ENCODE results near the gene LTB4R2.

Gene LTB4R2

DNA sequence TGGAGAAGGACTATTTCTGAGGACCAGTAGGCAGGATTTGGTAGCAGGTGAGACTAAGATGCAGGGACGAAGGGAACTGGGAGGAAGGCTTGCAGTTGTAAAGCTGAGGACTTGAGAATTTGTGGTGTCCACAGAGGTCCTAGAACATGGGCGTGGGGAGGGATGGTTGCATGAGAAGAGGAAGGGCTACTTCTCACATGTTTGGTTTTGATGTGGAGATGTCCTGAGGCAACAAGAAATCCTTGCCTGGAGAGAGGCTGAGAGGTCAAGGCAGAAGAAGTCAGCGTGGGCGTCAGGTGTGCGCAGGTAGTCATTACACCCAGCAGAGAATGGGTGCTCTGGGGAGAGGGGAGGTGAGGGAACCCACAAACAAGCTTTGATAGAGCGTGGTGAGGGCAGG is 32.9 kb upstream of the LTB4R2 start:
- DNase-seq (ENCODE audit: low spot score), result no peak

DNA sequence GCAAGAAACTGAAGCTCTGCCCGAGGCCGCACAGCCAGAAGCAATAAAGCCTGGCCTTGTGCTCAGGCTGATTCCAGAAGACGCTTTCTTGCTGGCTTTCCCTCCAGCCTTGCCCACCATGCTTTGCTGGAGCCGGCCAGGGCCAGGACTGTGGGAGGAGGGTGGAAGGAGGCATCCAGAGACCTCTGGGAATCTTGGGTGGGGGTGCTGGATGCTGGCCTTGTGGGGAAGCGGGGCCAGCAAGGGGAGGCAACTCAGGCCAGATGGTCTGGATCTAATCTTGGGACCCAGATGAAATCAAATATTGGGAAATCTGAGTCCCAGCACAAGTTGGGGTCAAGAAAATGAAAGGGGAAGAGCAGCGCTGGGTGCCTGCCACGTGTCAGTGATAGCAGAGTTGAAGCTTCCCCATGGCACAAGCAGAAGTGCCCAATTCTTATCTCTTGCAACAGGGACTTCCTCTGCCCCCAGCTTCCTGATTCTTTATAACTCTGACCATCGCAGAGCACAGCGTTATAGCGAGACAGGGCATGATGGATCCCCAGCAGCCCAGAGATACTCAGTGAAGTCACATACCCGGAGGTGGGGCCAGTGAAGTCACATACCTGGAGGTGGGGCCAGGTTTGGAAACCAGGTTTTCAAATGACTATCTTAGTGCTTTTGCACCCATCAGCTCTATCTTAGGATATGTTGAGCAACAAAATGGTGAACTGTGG is 32.2 kb upstream of the LTB4R2 start:
- DNase-seq (ENCODE audit: low spot score), result no peak

DNA sequence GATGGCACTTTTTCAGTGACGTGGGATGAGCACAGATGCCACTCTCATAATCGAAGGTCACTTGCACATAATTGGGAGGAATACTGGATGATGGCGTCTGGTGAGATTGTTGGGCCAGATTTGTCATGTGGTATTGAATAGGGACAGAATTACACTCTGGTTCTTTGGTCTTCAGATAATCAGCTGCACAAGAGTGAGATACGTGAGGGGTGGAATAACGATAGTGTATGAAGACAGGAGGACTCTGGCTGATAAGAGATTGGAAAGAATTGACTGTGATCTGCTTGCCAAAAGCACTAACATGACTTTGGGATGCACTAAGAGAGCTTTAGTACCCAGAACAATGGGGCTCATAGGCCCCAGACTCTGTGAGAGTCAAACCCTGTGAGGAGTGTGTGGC is 31.5 kb upstream of the LTB4R2 start:
- DNase-seq (ENCODE audit: low spot score), result no peak

DNA sequence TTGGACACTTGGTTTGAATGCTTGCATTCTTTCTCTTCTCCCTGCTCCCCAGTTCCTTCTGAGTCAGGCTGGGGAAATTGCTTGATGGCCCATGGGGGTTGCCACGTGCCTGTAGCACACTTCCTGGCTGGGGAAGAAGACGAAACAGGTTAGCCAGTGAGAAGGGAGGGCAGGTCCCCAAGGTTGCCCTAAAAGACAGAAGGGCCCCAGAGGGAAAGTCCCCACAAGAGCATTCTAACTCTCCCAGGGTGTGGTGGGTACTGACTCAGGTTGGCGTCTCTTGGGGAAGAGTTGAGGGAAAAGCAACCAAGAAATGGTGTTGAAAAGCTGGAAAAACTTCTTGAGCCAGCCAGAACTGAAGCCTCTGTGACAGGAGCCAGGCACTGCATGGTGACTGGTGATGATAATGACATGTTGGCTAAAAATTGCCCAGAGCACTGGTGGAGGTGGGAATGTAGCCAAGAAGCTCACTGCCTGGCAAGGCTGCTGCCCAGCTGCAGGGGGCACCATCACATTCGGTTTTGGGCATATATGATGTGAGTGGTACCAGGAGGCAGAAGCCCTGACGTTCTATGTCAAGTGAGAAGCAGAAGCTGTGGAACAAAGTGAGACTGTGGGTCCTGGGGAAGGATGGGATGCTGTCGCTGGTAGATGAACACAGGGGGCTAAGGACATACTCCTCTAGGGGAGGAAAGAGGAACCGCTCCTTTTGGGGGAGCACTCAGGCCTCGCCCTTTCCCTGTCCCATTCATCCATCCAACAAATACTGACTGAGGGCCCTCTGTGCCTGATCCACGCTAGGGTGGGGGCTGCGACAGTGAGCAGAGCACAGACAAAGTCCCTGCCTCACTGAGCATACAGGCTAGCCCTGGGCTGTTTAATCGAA is 30.4 kb upstream of the LTB4R2 start:
- no peak for DNase-seq (ENCODE audit: low spot score)

DNA sequence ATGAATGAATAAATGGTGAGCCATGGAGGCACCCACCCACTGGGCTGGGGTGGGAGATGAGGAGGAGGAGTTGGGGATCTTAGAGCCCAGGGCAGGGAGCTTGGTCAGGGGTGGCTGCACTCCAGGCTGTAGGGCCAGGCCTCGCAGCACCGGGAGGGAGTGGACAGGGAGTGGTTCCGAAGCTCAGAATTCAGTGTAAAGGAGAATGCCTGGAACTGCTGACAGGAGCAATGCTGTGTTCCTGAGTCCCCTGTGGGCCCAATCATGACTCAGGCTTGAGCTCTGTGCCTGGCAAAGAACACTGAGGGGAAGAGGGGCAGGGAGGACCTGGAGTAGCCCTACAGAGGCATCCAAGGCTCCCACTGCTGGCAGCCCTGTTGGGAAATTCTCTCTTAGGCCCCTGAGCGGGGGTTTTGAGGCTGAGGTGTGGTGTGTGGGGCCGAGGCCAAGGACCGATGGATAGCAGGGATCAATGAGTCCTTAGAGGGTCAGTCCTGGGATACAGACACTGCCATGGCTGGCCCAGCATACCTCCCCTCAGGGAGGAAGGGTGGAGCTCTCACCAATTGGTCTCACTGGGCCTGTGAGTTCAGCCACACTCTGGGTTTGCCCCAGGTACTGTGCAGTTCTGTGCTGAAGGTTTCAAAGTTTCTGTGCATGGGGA is 29.0 kb upstream of the LTB4R2 start:
- no peak for DNase-seq (ENCODE audit: low spot score)

DNA sequence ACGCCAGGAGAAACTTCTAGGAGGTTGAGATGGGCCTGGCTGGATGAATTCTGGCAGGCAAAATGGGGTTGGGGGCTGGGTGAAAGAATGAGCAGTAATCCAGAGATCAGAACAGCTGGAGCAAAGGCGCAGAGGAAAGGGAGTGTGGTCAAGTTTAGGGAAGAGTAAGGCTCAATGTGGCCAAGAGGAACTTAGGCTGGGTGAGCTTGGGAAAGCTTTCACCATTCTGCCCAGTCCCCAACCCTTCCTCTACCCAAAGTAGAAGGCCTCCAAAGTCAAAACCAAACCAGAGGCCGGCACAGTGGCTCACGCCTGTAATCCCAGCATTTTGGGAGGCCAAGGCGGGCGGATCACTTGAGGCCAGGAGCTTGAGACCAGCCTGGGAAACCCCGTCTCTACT is 28.3 kb upstream of the LTB4R2 start:
- no peak for DNase-seq (ENCODE audit: low spot score)

DNA sequence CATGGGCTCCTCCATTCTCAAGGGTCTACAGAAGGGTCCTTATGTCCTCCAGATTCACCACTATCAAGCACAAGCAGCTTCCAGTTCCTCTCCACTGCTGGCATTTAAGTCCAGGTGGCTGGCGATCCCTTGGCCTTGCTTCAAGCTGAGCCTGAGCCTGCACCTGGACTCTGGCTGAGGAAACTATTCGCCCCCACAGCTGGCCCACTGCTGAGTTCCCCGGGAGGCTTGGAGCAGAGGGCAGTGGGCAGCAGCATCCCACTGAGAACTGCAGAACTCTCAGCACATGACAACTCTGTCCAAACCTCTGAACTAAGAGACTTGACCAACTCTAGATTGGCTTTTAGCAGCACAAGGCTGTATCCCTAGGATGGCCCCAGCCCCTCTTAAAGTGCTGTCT is 27.2 kb upstream of the LTB4R2 start:
- DNase-seq (ENCODE audit: low spot score), result no peak

DNA sequence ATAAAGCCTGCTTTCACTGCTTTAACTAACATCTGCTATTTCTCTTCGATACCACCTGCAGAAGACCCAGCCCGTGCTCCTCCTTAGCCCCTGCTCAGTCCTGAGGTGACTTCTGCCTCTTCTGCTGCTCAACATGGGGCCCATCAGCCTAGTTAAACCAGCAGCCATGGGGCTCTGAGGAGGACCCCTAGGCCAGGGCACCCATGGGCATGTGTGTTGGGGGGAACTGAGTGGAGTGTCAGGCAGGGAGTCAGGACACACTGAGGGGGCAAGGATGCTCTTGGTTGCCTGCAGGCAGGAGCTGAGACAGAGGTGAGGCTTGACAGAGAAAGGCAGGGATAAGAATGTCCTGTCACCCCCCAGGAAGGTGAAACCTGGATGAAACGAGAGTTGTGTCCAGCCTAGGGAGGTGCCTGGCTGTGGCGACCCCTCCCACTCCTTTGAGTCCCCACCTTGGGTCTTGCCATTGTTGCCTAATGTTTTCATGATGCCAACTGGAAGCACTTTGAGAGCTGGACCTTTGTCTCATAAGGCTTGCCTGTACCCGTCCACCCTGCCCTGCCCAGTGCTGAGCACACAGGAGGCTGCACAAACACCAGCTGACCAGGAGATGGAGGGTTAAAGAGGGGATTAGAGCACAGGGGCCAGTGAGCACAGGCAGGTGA is 26.0 kb upstream of the LTB4R2 start:
- no peak for DNase-seq (ENCODE audit: low spot score)

DNA sequence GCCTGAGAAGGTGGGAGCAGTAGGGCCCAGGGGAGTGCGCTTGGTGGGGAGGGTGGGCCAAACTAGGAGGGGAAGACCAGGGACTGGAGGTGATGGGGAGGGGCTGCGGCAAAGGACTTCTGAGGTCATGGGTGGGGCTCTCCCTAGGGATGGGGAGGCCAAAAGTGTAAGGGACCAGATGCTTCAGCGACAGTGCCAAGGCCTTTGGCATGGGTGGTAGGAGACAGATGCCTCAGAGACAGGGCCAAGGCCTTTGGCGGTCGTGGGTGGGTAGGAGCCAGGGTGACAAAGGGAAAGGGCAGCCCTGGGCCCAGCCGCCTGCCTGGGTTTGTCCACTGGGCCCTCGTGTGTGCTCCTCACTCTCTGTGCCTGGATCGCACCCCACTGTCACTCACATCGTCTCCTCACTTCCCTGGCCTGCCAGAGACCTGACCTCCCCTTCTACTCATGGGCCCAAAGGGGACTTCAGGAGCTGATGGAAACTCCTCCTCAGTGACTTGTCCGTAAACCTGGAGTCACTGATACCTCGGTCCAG is 25.4 kb upstream of the LTB4R2 start:
- no peak for DNase-seq (ENCODE audit: low spot score)

DNA sequence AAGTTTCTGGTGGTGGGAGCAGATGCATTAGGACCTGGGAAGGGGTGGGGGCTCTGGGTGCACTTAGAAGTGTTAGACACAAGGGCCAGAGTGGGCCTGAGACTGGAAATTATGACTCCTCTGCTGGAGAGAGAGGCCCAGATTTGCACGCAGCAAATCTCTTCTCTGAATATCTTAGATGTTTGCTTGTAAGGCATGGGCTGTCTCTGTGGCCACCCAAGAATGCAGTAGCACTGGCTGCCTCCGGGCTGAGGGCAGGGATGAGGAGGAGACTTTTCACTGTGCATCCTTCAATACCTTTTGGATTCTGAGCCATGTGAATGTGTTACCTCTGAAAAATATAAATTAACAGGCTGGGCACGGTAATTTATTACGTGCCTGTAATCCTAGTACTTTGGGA is 24.6 kb upstream of the LTB4R2 start:
- DNase-seq (ENCODE audit: low spot score), result no peak

DNA sequence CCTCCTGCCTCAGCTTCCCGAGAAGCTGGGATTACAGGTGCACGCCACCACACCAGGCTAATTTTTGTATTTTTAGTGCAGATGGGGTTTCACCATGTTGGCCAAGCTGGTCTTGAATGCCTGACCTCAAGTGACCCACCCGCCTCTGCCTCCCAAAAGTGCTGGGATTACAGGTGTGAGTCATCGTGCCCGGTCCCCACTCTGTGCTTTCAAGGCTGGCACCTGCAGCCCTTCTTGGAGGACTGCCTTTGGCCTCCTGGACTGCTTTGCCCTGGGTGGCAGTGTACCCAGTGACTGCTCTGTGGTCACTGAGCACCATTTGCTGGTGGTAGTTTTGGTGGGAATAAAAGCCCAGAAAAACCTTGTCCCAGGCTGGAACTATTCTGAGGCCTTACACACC is 22.9 kb upstream of the LTB4R2 start:
- DNase-seq (ENCODE audit: low spot score), result no peak

DNA sequence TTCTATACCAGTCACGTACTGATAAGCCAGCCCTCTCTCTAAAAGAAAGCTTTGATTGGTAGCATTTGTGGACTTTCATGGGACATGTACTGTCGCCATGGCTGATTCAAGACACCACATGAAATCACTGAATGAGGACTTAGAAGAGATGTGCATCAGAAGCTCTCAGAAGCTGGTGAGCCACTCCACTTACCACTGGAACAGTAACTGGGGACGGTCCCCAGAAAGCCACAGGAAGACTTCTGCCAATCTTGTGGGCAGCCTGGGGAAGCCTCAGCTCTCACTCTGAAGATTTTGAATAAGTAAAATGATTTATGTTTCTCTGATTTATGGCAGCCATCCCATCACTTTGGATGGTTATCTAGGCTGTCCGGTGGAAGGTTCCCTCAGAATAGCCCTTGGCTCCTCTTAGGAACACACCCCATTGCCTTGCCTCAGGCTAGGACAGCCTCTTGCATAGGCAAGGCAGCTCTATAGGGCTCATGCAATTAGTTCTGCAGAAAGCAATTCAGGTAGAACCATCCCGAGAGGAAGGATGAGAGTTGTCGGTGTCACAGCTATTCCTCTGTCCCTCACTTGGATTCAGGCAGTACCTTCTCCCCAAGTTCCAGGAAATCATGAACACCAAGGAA is 20.2 kb upstream of the LTB4R2 start:
- no peak for DNase-seq (ENCODE audit: low spot score)

DNA sequence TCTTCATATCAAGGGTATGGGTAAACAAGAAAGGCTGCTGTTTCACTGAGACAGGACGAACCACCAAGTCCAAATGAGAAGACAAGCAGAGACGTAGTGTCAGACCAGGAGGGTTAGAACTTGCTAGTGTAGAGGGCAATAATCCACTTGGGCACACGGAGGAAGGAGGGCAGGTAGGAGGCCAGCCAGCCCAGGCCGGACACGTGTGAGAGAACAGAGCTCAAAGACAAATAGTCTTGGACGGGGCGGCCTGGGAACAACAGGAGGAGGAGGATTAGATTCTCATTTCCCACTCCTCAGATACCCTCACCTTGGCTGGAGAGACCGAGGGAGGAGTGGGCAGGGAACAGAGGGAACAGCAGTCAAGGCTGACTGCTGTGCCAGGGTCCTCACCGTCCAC is 19.2 kb upstream of the LTB4R2 start:
- DNase-seq (ENCODE audit: low spot score), result no peak

DNA sequence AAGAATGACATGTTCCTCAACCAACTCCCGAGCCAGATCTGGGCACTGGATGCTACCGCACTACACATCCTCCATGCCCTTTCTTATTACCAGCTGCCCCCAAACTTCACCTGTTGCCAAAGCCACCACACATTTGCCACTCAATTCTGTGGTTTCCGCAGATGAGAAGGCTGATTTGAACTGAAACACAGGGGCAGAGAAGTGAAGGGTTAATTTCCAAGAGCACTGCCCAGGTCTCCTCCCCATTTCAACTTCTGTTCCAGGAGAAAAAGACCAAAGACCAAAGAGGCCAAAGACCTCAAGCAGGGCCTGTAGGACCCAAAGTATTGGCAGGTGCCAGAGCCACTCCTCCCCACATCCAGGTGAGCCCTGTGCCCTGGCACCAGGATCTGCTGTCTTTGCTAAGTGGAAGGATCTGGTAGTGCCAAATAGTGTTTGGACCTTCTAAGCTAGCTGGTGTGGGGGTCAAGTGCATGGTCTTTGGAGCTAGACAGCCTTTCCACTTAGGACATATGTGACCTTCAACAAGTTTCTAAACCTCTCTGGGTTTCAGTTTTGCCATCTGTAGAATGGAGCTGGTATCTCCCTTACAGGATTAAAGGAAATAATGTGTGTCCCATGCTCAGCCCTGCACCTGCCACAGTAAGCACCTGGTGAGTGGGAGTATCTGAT is 18.4 kb upstream of the LTB4R2 start:
- no peak for DNase-seq (ENCODE audit: low spot score)

DNA sequence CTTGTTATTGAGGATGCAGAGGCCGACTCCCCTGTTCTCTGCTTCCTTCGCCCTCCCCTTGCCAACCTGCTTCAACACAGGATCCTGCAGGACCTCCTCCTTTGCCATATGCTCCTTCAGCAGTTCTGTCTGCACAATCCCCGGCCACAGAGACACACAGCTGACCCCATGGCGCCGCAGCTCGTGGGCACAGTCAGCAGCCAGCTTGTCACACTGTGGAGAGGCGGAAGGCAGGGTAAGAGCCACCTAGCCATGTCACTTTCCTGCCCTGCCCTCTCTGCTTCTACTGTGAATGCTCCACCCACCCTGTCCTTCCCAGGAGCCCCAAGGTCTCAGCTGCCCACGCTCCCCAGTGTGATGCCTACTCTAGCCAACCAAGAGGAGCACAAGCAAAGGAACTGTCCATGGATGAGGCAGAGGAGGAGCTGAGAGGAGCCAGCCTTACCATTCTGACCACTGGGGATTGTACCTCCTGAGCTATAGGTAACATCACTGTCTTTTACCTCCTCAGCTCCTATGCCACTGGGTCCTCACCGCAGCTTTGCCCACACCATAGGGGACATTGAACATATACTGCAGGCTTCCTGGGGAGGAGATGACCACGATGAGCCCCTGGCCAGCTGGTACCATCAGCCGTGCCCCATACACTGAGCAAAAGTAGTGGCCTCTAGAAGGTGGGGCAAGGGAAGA is 17.7 kb upstream of the LTB4R2 start:
- DNase-seq (ENCODE audit: low spot score), result no peak

DNA sequence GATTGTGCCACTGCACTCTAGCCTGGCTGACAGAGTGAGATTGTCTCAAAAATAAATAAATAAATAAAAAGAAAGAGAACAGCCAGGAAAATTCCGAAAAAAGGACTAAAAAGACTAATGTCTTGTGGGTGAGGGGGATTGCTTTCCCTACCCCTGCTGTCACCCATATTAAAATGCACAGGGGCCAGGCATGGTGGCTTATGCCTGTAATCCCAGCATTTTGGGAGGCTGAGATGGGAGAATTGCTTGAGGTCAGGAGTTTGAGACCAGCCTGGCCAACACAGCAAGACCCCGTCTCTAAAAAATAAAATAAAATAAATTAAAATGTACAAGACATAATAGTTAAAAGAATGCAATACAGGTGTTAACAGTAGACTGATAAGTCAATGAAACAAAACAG is 16.4 kb upstream of the LTB4R2 start:
- no peak for DNase-seq (ENCODE audit: low spot score)

DNA sequence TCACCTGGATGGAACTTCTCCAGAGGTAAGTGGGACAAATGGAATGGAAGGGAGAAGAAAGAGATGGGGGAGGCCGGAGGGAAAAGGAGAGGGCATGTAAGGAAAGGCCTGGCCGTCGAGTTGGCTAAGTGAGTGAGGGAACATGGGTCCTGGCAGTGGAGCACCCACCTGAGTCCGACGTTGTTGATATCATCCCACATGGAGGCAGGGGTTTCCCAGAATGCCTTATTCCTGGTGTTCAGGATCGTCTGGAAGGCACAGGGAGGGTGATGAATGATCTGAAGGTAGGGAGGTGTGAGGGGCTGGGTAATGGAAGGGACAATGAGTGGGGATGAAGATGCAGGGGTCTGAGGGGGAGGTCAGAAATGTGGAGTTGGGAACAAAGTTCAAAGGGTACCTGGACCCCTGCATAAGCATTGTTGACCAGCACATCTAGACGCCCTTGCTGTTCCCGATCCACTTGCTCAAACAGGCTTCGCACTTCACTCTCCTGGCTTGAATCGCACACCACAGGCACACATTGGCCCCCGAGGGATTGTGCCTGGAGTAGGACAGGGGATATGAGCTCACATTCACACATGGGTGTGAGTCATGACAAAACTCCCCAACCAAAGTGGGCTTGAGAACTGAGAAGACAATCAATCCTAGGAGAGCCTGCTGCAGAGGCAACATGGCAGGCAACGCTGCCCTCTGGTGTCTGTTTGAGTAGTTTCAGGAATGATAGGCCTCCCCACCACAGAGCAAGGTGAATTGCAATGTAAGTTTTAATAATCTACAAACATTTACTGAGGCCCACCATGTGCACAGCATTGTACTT is 13.4 kb upstream of the LTB4R2 start:
- peak; percentile 70 for DNase-seq (ENCODE audit: low spot score)

DNA sequence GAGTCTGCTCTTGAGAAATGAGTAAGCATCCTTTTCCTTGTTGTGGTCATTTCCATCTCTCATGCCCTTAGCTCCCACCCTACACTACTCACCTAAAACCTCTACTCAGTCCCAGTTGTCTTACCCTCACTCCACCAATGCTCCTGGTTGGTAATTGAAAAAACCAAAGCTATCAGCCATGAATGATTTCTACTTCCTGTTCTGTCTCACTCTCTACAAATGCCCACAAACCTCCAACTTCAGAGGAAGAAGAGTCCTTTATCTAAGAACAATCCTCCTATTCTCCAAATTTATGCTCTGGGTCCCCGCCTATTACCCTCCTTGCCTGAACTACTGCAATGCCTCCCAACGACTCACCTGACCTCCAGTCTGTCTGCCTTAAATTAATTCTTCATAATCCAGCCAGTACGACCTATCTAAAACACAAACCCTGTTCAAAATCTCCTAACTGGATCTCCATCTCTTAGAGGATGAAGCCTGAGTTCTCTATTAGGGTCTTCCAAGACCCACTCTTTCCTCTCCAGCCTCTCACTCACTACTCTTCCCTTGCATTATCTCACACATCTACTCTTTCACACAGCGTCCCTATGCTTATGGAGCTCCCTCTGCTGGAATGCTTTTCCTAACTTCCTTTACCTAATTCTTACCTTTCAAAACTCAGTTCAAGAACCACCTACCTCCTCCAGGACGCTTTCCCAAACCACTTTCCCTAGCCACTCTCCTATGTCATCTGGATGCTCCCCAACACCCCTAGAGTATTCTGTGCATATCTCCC is 12.6 kb upstream of the LTB4R2 start:
- DNase-seq (ENCODE audit: low spot score), result no peak

DNA sequence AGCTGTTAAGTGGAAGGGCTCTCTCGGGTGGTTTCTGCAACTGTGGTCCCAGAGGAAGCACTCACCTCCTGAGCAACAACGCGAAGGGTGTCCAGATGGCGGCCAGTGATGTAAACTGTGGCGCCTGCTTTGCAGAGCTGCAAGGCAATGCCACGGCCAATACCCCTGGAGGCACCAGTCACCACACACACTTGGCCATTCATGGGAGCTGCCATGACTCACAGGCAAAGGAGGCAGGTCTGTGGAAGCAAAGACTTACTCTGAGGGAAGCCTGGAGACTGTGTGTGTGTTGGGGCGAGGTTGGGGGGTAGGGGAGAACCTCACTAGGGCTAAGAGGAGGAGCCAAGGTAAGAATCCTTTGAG is 11.1 kb upstream of the LTB4R2 start:
- no peak for DNase-seq (ENCODE audit: low spot score)
